Lower leg skin (tissue), 3 donors: ENCODE measurements around the gene EGR1.

ENCODE experiments used
- CTCF ChIP-seq, 3 donors: fragments of 450-650 bp; IDR thresholded peaks; one replicate each; pipeline ENCODE4 v1.5.1; 2016; ENCODE audit warnings: antibody characterized with exemption in 3 of 3, mild to moderate bottlenecking in 3 of 3, moderate library complexity in 2 of 3
- POLR2A ChIP-seq, 2 donors: fragments of 450-650 bp; IDR thresholded peaks; one replicate each; pipeline ENCODE4 v1.6.1; 2016 to 2017; ENCODE audit warnings: antibody characterized with exemption in 2 of 2, mild to moderate bottlenecking in 1 of 2, moderate library complexity in 1 of 2

- TF ChIP-seq CTCF (IDR thresholded peaks at IDR 0.05) (no peak), POLR2A (IDR thresholded peaks at IDR 0.05) (no peak)
Measured at GRCh38 chr5:138467711-138468132, 2.4 kb downstream of the EGR1 start.
